ENCODE measurements around the gene PBX1. TPM values are rescaled to one million over a fixed set of nuclear protein-coding genes. Genes with fewer than 3 reads are reported as not detected.

Gene PBX1
- total RNA-seq, 1 experiment from 2014 or later: 102 TPM

DNA sequence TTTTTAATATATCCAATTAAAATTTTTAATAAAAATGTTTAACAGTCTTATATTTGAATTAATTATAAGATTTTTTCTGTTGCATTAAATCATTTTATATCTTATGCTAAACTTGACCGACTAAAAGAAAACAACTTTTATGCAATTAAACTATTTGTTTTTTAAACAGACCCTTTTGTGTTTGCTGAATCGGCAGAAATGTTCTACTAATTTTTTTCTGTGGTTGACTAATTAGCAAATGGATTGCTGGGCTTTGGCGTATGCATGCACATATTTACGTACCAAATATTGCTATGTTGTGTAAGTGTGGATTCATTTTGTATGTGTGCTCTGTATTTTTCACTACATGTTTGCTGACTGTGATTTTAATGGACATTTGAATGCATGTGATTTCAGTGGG lies 174.8 kb downstream of the PBX1 start:
- TF ChIP-seq ETV6 (CRISPR knock-in tag; IDR thresholded peaks at IDR 0.05): no peak
- TF ChIP-seq EMX1 (CRISPR knock-in tag; IDR thresholded peaks at IDR 0.05): no peak
- TF ChIP-seq MYBL2 (CRISPR knock-in tag; IDR thresholded peaks at IDR 0.05): no peak
- TF ChIP-seq, protein P1, sequence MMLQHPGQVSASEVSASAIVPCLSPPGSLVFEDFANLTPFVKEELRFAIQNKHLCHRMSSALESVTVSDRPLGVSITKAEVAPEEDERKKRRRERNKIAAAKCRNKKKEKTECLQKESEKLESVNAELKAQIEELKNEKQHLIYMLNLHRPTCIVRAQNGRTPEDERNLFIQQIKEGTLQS (CRISPR knock-in tag; conservative IDR thresholded peaks at IDR 0.05): no peak
- no peak for TF ChIP-seq TEAD4 (CRISPR knock-in tag; IDR thresholded peaks at IDR 0.05)
- TF ChIP-seq JAZF1 (CRISPR knock-in tag; IDR thresholded peaks at IDR 0.05): no peak
- no peak for TF ChIP-seq ZNF416 (CRISPR knock-in tag; IDR thresholded peaks at IDR 0.05)
- TF ChIP-seq, protein P2, sequence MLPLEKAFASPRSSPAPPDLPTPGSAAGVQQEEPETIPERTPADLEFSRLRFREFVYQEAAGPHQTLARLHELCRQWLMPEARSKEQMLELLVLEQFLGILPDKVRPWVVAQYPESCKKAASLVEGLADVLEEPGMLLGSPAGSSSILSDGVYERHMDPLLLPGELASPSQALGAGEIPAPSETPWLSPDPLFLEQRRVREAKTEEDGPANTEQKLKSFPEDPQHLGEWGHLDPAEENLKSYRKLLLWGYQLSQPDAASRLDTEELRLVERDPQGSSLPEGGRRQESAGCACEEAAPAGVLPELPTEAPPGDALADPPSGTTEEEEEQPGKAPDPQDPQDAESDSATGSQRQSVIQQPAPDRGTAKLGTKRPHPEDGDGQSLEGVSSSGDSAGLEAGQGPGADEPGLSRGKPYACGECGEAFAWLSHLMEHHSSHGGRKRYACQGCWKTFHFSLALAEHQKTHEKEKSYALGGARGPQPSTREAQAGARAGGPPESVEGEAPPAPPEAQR (CRISPR knock-in tag; IDR thresholded peaks at IDR 0.05): no peak
- no peak for TF ChIP-seq JUN (CRISPR knock-in tag; IDR thresholded peaks at IDR 0.05)
- H3K9me3 Mint-ChIP-seq: no peaks in the 10 kb centered on the region
- ChIA-PET CTCF (no interaction called here), POLR2A (no interaction called here)
- DNase-seq (ENCODE audit: low spot score) (no peak), ATAC-seq (no peak)
- H3K4me1 Mint-ChIP-seq: peaks cover 50% of the 10 kb centered on the region
- no peak overlapping the region for H3K27ac Mint-ChIP-seq
- no peak overlapping the region for H3K4me3 Mint-ChIP-seq
- no peaks in the 10 kb centered on the region for H3K36me3 Mint-ChIP-seq
- H3K27me3 Mint-ChIP-seq (ENCODE audit: low read depth): no peaks in the 10 kb centered on the region

DNA sequence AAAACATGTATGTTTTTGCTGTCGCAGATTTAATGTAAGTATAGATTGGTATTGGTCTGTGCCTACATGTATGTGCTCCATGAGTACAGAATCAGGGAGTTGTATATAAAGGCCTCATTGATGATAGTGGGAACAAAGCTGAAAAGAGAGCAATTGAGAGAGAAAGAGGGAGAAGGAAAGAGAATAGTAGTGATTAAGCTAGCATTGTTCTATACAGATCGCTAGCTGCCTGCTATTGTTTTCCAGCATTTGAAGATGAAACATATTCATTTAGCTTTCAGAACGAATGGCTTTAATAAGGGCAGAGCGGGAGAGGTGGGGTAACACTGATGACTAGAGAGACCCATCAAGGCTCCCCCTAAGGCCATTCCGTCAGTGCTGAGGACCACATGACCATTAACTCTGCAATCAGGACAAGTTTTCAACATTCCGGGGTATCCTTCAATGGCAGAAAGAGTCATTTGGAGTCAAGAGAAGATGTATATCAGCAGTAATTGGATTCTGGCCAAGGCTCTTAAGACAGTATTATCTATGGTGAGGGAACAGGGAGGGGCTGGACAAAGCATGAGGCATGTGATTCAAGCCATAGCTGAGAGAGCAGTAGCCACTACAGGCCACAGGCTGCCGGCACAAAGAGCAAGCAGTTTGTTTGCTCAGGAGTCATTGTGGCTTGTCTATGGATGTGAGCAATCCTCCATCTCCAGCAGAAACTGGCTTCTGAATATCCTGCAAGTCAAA lies 176.5 kb downstream of the PBX1 start:
- ATAC-seq (peak; percentile 52), DNase-seq (ENCODE audit: low spot score) (no peak)
- Mint-ChIP-seq H3K9me3 (no peaks in the 10 kb centered on the region), H3K27me3 (ENCODE audit: low read depth) (no peaks in the 10 kb centered on the region), H3K27ac (no peak overlapping the region), H3K36me3 (no peaks in the 10 kb centered on the region), H3K4me1 (peaks cover 51% of the 10 kb centered on the region), H3K4me3 (no peak overlapping the region)
- POLR2A ChIA-PET: interaction anchor here (0.5 kb wide), 1 partner anchor 11 kb away, joined by 6 read pairs; no protein-coding TSS in a partner anchor
- CTCF ChIA-PET: interaction anchor here (1.0 to 1.3 kb wide), 2 partner anchors 52 to 61 kb away, joined by 3 to 5 read pairs; no protein-coding TSS in a partner anchor
- TF ChIP-seq, protein P3, sequence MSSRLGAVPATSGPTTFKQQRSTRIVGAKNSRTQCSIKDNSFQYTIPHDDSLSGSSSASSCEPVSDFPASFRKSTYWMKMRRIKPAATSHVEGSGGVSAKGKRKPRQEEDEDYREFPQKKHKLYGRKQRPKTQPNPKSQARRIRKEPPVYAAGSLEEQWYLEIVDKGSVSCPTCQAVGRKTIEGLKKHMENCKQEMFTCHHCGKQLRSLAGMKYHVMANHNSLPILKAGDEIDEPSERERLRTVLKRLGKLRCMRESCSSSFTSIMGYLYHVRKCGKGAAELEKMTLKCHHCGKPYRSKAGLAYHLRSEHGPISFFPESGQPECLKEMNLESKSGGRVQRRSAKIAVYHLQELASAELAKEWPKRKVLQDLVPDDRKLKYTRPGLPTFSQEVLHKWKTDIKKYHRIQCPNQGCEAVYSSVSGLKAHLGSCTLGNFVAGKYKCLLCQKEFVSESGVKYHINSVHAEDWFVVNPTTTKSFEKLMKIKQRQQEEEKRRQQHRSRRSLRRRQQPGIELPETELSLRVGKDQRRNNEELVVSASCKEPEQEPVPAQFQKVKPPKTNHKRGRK (CRISPR knock-in tag; IDR thresholded peaks at IDR 0.05; ENCODE audit: borderline replicate concordance): no peak
- TF ChIP-seq ATF1 (CRISPR knock-in tag; IDR thresholded peaks at IDR 0.05) (no peak), CBFB (CRISPR knock-in tag; IDR thresholded peaks at IDR 0.05; ENCODE audit: low read depth) (no peak), ETV6 (CRISPR knock-in tag; IDR thresholded peaks at IDR 0.05) (no peak), ZNF121 (CRISPR knock-in tag; IDR thresholded peaks at IDR 0.05) (no peak), ZNF232 (CRISPR knock-in tag; IDR thresholded peaks at IDR 0.05) (no peak), ZNF396 (CRISPR knock-in tag; IDR thresholded peaks at IDR 0.05; ENCODE audit: borderline replicate concordance) (no peak), NFE2L1 (CRISPR knock-in tag; IDR thresholded peaks at IDR 0.05) (no peak), SMAD3 (CRISPR knock-in tag; IDR thresholded peaks at IDR 0.05; ENCODE audit: borderline replicate concordance) (no peak), TEAD4 (CRISPR knock-in tag; IDR thresholded peaks at IDR 0.05) (no peak), NFYB (CRISPR knock-in tag; conservative IDR thresholded peaks at IDR 0.05; ENCODE audit: low read depth) (no peak), HMGA2 (CRISPR knock-in tag; IDR thresholded peaks at IDR 0.05) (no peak)
- TF ChIP-seq, protein P4, sequence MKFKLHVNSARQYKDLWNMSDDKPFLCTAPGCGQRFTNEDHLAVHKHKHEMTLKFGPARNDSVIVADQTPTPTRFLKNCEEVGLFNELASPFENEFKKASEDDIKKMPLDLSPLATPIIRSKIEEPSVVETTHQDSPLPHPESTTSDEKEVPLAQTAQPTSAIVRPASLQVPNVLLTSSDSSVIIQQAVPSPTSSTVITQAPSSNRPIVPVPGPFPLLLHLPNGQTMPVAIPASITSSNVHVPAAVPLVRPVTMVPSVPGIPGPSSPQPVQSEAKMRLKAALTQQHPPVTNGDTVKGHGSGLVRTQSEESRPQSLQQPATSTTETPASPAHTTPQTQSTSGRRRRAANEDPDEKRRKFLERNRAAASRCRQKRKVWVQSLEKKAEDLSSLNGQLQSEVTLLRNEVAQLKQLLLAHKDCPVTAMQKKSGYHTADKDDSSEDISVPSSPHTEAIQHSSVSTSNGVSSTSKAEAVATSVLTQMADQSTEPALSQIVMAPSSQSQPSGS (CRISPR knock-in tag; IDR thresholded peaks at IDR 0.05; ENCODE audit: borderline replicate concordance, low read depth): no peak
- TF ChIP-seq, protein P5, sequence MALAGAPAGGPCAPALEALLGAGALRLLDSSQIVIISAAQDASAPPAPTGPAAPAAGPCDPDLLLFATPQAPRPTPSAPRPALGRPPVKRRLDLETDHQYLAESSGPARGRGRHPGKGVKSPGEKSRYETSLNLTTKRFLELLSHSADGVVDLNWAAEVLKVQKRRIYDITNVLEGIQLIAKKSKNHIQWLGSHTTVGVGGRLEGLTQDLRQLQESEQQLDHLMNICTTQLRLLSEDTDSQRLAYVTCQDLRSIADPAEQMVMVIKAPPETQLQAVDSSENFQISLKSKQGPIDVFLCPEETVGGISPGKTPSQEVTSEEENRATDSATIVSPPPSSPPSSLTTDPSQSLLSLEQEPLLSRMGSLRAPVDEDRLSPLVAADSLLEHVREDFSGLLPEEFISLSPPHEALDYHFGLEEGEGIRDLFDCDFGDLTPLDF (CRISPR knock-in tag; IDR thresholded peaks at IDR 0.05): no peak
- TF ChIP-seq, protein P6, sequence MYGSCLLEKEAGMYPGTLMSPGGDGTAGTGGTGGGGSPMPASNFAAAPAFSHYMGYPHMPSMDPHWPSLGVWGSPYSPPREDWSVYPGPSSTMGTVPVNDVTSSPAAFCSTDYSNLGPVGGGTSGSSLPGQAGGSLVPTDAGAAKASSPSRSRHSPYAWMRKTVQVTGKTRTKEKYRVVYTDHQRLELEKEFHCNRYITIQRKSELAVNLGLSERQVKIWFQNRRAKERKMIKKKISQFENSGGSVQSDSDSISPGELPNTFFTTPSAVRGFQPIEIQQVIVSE (CRISPR knock-in tag; IDR thresholded peaks at IDR 0.05; ENCODE audit: borderline replicate concordance): no peak
- TF ChIP-seq, protein P7, sequence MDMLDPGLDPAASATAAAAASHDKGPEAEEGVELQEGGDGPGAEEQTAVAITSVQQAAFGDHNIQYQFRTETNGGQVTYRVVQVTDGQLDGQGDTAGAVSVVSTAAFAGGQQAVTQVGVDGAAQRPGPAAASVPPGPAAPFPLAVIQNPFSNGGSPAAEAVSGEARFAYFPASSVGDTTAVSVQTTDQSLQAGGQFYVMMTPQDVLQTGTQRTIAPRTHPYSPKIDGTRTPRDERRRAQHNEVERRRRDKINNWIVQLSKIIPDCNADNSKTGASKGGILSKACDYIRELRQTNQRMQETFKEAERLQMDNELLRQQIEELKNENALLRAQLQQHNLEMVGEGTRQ (CRISPR knock-in tag; IDR thresholded peaks at IDR 0.05): no peak
- TF ChIP-seq, protein P8, sequence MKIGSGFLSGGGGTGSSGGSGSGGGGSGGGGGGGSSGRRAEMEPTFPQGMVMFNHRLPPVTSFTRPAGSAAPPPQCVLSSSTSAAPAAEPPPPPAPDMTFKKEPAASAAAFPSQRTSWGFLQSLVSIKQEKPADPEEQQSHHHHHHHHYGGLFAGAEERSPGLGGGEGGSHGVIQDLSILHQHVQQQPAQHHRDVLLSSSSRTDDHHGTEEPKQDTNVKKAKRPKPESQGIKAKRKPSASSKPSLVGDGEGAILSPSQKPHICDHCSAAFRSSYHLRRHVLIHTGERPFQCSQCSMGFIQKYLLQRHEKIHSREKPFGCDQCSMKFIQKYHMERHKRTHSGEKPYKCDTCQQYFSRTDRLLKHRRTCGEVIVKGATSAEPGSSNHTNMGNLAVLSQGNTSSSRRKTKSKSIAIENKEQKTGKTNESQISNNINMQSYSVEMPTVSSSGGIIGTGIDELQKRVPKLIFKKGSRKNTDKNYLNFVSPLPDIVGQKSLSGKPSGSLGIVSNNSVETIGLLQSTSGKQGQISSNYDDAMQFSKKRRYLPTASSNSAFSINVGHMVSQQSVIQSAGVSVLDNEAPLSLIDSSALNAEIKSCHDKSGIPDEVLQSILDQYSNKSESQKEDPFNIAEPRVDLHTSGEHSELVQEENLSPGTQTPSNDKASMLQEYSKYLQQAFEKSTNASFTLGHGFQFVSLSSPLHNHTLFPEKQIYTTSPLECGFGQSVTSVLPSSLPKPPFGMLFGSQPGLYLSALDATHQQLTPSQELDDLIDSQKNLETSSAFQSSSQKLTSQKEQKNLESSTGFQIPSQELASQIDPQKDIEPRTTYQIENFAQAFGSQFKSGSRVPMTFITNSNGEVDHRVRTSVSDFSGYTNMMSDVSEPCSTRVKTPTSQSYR (CRISPR knock-in tag; IDR thresholded peaks at IDR 0.05): no peak
